GM18505 (cell line): Measurements from ENCODE around the gene COL9A1.

Source experiments
- ATAC-seq: cut with Tn5 transposase; IDR thresholded peaks from one replicate; pipeline ENCODE4 v1.9.1; 2021; ENCODE audit not compliant: unreplicated experiment
- POLR2A ChIP-seq: IDR thresholded peaks from 4 replicates; pipeline ENCODE4 v1.6.1; 2011; ENCODE audit warnings: borderline replicate concordance; ENCODE audit not compliant: insufficient read depth, insufficient read length; ENCODE audit errors: extremely low read depth

Gene COL9A1

GRCh38 chr6:70171236-70171635 lies 131.6 kb downstream of the COL9A1 start:
- TF ChIP-seq POLR2A: no peak
- ATAC-seq: no peak

GRCh38 chr6:70168681-70169377 lies 134.1 kb downstream of the COL9A1 start:
- TF ChIP-seq POLR2A: no peak
- ATAC-seq: no peak
